ENCODE data around the gene INTS6L.

INTS6L gene

DNA sequence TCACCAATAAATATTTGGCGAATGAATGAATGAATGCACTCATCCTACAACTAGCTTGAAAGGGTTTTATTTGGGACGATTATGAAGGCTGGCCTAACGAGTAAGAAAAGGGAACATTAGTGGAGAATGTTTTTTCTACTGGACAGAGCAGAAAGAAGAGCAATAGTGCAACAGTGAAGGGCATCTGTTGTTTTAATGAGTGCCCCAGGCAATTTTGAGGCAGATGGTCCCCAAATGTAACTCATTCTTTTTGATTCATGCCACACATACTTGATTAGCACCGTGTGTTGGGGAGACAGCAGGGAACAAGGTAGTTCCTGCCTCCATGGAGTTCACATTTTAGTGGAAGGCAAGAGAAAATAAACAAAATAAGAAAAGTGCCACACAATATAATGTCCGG lies 22.7 kb upstream of the INTS6L start:
- H3K27ac ChIP-seq (ENCODE audit: low read length): no peak overlapping the region
- no peak overlapping the region for H3K9ac ChIP-seq (ENCODE audit: low read length in 2 of 2)
- no peaks in the 10 kb centered on the region for H3K4me1 ChIP-seq (ENCODE audit: control insufficient read depth, insufficient read depth, low read length)
- peaks cover 0 to 3% of the 10 kb centered on the region in 2 donors for H3K27me3 ChIP-seq (ENCODE audit: control insufficient read depth in 1 of 2, insufficient read depth in 2 of 2, low read length in 2 of 2)
- no peak overlapping the region for H3K4me3 ChIP-seq (ENCODE audit: low read length in 2 of 2)
- H3K9me3 ChIP-seq (ENCODE audit: control insufficient read depth in 2 of 2, low read length in 2 of 2): no peaks in the 10 kb centered on the region
- H3K36me3 ChIP-seq (ENCODE audit: control insufficient read depth in 2 of 2, insufficient read depth in 2 of 2, low read length in 2 of 2): no peaks in the 10 kb centered on the region

GRCh38 chrX:135498236-135498635 lies 22.2 kb upstream of the INTS6L start:
- no peak overlapping the region for H3K4me3 ChIP-seq (ENCODE audit: low read length in 2 of 2)
- no peak overlapping the region for H3K27ac ChIP-seq (ENCODE audit: low read length)
- no peak overlapping the region for H3K9ac ChIP-seq (ENCODE audit: low read length in 2 of 2)
- H3K9me3 ChIP-seq (ENCODE audit: control insufficient read depth in 2 of 2, low read length in 2 of 2): no peaks in the 10 kb centered on the region
- no peaks in the 10 kb centered on the region for H3K4me1 ChIP-seq (ENCODE audit: control insufficient read depth, insufficient read depth, low read length)
- H3K36me3 ChIP-seq (ENCODE audit: control insufficient read depth in 2 of 2, insufficient read depth in 2 of 2, low read length in 2 of 2): no peaks in the 10 kb centered on the region
- H3K27me3 ChIP-seq (ENCODE audit: control insufficient read depth in 1 of 2, insufficient read depth in 2 of 2, low read length in 2 of 2): peaks cover 0 to 3% of the 10 kb centered on the region in 2 donors

GRCh38 chrX:135505351-135505750 lies 15.1 kb upstream of the INTS6L start:
- H3K27me3 ChIP-seq (ENCODE audit: control insufficient read depth in 1 of 2, insufficient read depth in 2 of 2, low read length in 2 of 2): peaks cover 0 to 3% of the 10 kb centered on the region in 2 donors
- no peaks in the 10 kb centered on the region for H3K36me3 ChIP-seq (ENCODE audit: control insufficient read depth in 2 of 2, insufficient read depth in 2 of 2, low read length in 2 of 2)
- no peaks in the 10 kb centered on the region for H3K4me1 ChIP-seq (ENCODE audit: control insufficient read depth, insufficient read depth, low read length)
- H3K4me3 ChIP-seq (ENCODE audit: low read length in 2 of 2): no peak overlapping the region
- no peaks in the 10 kb centered on the region for H3K9me3 ChIP-seq (ENCODE audit: control insufficient read depth in 2 of 2, low read length in 2 of 2)
- H3K27ac ChIP-seq (ENCODE audit: low read length): no peak overlapping the region
- H3K9ac ChIP-seq (ENCODE audit: low read length in 2 of 2): no peak overlapping the region

GRCh38 chrX:135509885-135510284 lies 10.6 kb upstream of the INTS6L start:
- H3K4me1 ChIP-seq (ENCODE audit: control insufficient read depth, insufficient read depth, low read length): no peaks in the 10 kb centered on the region
- H3K27me3 ChIP-seq (ENCODE audit: control insufficient read depth in 1 of 2, insufficient read depth in 2 of 2, low read length in 2 of 2): no peaks in the 10 kb centered on the region
- no peaks in the 10 kb centered on the region for H3K36me3 ChIP-seq (ENCODE audit: control insufficient read depth in 2 of 2, insufficient read depth in 2 of 2, low read length in 2 of 2)
- H3K9ac ChIP-seq (ENCODE audit: low read length in 2 of 2): no peak overlapping the region
- no peak overlapping the region for H3K27ac ChIP-seq (ENCODE audit: low read length)
- H3K9me3 ChIP-seq (ENCODE audit: control insufficient read depth in 2 of 2, low read length in 2 of 2): no peaks in the 10 kb centered on the region
- no peak overlapping the region for H3K4me3 ChIP-seq (ENCODE audit: low read length in 2 of 2)

- no peak overlapping the region for H3K4me3 ChIP-seq (ENCODE audit: low read length in 2 of 2)
- no peaks in the 10 kb centered on the region for H3K9me3 ChIP-seq (ENCODE audit: control insufficient read depth in 2 of 2, low read length in 2 of 2)
- H3K9ac ChIP-seq (ENCODE audit: low read length in 2 of 2): no peak overlapping the region
- no peak overlapping the region for H3K27ac ChIP-seq (ENCODE audit: low read length)
- H3K36me3 ChIP-seq (ENCODE audit: control insufficient read depth in 2 of 2, insufficient read depth in 2 of 2, low read length in 2 of 2): no peaks in the 10 kb centered on the region
- no peaks in the 10 kb centered on the region for H3K27me3 ChIP-seq (ENCODE audit: control insufficient read depth in 1 of 2, insufficient read depth in 2 of 2, low read length in 2 of 2)
- H3K4me1 ChIP-seq (ENCODE audit: control insufficient read depth, insufficient read depth, low read length): no peaks in the 10 kb centered on the region
Observed at GRCh38 chrX:135512508-135513129, 7.8 kb upstream of the INTS6L start.

DNA sequence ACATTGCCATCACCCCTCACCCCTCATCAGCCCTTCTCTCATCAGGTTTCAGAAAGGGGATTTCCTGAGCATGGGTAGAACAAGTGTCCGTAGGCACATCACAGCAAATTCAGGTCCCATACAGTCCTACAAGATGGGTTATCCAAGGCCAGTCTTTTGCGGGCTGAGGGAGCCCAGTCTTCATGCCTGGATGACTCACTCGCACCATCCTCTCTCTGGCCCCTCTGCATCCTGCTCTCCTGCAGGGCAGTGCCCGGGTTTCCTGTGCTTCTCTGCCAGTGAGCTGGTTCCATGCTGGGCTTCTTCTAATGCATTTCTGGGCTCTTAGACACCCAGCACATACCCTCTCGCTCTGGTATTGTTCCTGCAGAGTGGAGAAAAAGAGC lies 7.3 kb upstream of the INTS6L start:
- no peaks in the 10 kb centered on the region for H3K9me3 ChIP-seq (ENCODE audit: control insufficient read depth in 2 of 2, low read length in 2 of 2)
- no peak overlapping the region for H3K27ac ChIP-seq (ENCODE audit: low read length)
- no peak overlapping the region for H3K9ac ChIP-seq (ENCODE audit: low read length in 2 of 2)
- no peaks in the 10 kb centered on the region for H3K27me3 ChIP-seq (ENCODE audit: control insufficient read depth in 1 of 2, insufficient read depth in 2 of 2, low read length in 2 of 2)
- no peaks in the 10 kb centered on the region for H3K4me1 ChIP-seq (ENCODE audit: control insufficient read depth, insufficient read depth, low read length)
- H3K36me3 ChIP-seq (ENCODE audit: control insufficient read depth in 2 of 2, insufficient read depth in 2 of 2, low read length in 2 of 2): no peaks in the 10 kb centered on the region
- no peak overlapping the region for H3K4me3 ChIP-seq (ENCODE audit: low read length in 2 of 2)

DNA sequence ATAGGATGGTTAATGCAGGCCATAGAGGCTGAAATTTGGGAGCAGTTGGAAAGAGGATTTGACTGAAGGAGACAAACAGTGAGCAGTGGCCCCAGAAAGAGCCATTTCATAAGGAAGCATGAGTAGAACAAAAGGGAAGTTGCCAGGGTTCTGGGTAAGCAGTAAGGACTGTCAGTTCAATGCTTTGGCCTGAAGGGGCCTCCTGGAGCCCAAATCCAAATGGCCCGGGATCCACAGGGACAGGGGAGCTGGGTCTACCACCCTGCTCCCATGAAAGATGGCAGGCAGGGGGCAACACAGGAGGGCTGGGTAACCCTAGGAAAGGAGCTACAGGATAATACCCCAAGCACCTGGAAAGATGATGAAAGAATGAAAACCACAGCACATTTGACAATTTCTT lies 4.1 kb upstream of the INTS6L start:
- Histone ChIP-seq H3K27me3 (ENCODE audit: control insufficient read depth in 1 of 2, insufficient read depth in 2 of 2, low read length in 2 of 2) (no peaks in the 10 kb centered on the region), H3K4me3 (ENCODE audit: low read length in 2 of 2) (no peak overlapping the region), H3K9me3 (ENCODE audit: control insufficient read depth in 2 of 2, low read length in 2 of 2) (no peaks in the 10 kb centered on the region), H3K4me1 (ENCODE audit: control insufficient read depth, insufficient read depth, low read length) (no peaks in the 10 kb centered on the region), H3K36me3 (ENCODE audit: control insufficient read depth in 2 of 2, insufficient read depth in 2 of 2, low read length in 2 of 2) (no peaks in the 10 kb centered on the region), H3K27ac (ENCODE audit: low read length) (no peak overlapping the region), H3K9ac (ENCODE audit: low read length in 2 of 2) (no peak overlapping the region)

DNA sequence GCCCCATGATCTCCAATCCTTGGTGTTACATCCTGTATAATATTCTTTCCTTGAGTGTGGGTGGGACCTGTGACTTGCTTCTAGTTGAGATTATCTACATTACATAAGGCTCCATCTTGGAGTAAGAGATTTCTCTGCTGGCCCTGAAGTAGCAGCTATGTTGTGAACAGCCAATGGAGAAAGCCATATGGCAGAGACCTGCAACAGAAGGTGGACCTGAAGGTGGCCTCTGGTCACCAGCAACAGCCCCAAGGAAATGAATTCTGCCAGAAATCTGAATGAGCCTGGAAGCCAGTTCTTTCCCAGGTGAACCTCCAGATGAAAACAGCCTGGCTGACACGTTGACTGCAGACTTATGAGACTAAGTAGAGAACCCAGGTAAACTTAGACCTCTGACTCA lies 2.3 kb upstream of the INTS6L start:
- no peaks in the 10 kb centered on the region for H3K27me3 ChIP-seq (ENCODE audit: control insufficient read depth in 1 of 2, insufficient read depth in 2 of 2, low read length in 2 of 2)
- no peaks in the 10 kb centered on the region for H3K9me3 ChIP-seq (ENCODE audit: control insufficient read depth in 2 of 2, low read length in 2 of 2)
- no peak overlapping the region for H3K27ac ChIP-seq (ENCODE audit: low read length)
- H3K36me3 ChIP-seq (ENCODE audit: control insufficient read depth in 2 of 2, insufficient read depth in 2 of 2, low read length in 2 of 2): no peaks in the 10 kb centered on the region
- no peak overlapping the region for H3K9ac ChIP-seq (ENCODE audit: low read length in 2 of 2)
- no peaks in the 10 kb centered on the region for H3K4me1 ChIP-seq (ENCODE audit: control insufficient read depth, insufficient read depth, low read length)
- H3K4me3 ChIP-seq (ENCODE audit: low read length in 2 of 2): no peak overlapping the region

DNA sequence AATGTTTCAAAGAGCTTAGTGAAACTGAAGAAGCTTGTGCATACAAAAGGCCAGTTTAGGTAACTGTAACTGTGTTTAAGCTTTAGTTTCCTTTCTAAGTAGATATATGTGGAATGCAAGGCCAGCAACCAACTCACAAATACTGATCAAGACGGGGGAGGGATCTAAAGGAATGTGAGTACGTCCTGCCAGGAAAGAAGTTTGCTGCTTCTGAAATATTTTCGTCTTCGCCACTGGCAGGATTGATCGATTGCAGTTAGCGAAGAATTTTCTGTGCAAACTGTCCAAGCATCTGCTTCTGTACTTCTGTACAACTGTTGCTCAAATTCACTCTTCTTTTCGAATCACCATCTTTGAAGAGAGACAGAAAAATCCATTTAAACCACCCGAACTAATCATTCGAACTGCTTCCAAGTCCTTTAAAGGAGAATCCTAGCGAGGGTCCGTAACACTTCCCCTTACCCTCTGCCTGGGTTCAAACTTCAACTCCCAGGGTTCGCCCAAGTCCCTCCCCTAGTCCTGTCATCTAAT lies 373 bp upstream of the INTS6L start:
- no peaks in the 10 kb centered on the region for H3K4me1 ChIP-seq (ENCODE audit: control insufficient read depth, insufficient read depth, low read length)
- H3K9ac ChIP-seq (ENCODE audit: low read length in 2 of 2): peak overlapping the region; percentile 62 to 66

GRCh38 chrX:135521405-135522131 lies 1.1 kb downstream of the INTS6L start:
- Histone ChIP-seq H3K27ac (ENCODE audit: low read length) (peak overlapping the region; percentile 82), H3K4me3 (ENCODE audit: low read length in 2 of 2) (peak overlapping the region; percentile 79 to 80), H3K27me3 (ENCODE audit: control insufficient read depth in 1 of 2, insufficient read depth in 2 of 2, low read length in 2 of 2) (no peaks in the 10 kb centered on the region), H3K9ac (ENCODE audit: low read length in 2 of 2) (peak overlapping the region; percentile 76), H3K4me1 (ENCODE audit: control insufficient read depth, insufficient read depth, low read length) (no peaks in the 10 kb centered on the region), H3K36me3 (ENCODE audit: control insufficient read depth in 2 of 2, insufficient read depth in 2 of 2, low read length in 2 of 2) (no peaks in the 10 kb centered on the region), H3K9me3 (ENCODE audit: control insufficient read depth in 2 of 2, low read length in 2 of 2) (no peaks in the 10 kb centered on the region)

More for the DNA sequence above, 373 bp upstream of the INTS6L start:
- peak overlapping the region; percentile 82 for H3K27ac ChIP-seq (ENCODE audit: low read length)
- peak overlapping the region; percentile 79 to 80 for H3K4me3 ChIP-seq (ENCODE audit: low read length in 2 of 2)
- H3K9me3 ChIP-seq (ENCODE audit: control insufficient read depth in 2 of 2, low read length in 2 of 2): no peaks in the 10 kb centered on the region
- H3K27me3 ChIP-seq (ENCODE audit: control insufficient read depth in 1 of 2, insufficient read depth in 2 of 2, low read length in 2 of 2): no peaks in the 10 kb centered on the region
- H3K36me3 ChIP-seq (ENCODE audit: control insufficient read depth in 2 of 2, insufficient read depth in 2 of 2, low read length in 2 of 2): no peaks in the 10 kb centered on the region

DNA sequence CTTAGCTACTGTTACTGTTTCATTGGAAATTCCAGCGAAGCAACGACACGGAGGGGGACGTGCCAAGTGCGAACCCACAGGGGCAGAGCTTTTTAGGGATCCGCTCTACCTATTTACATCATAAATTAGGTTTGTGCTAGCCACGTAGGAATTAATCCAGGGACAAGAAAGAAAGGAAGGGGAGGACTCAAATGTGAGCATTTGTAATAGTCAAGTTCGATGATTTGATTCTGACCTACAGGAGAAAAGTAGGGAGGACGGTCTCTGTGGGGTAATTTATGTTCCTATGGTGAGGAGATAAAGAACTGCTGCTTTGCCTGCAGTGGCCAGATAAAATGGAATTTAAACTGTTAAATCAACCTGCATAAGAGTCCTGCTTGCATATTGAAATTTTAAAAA lies 1.7 kb downstream of the INTS6L start:
- Histone ChIP-seq H3K9me3 (ENCODE audit: control insufficient read depth in 2 of 2, low read length in 2 of 2) (no peaks in the 10 kb centered on the region), H3K4me3 (ENCODE audit: low read length in 2 of 2) (peak overlapping the region; percentile 76), H3K27me3 (ENCODE audit: control insufficient read depth in 1 of 2, insufficient read depth in 2 of 2, low read length in 2 of 2) (no peaks in the 10 kb centered on the region), H3K4me1 (ENCODE audit: control insufficient read depth, insufficient read depth, low read length) (no peaks in the 10 kb centered on the region), H3K36me3 (ENCODE audit: control insufficient read depth in 2 of 2, insufficient read depth in 2 of 2, low read length in 2 of 2) (no peaks in the 10 kb centered on the region), H3K27ac (ENCODE audit: low read length) (peak overlapping the region; percentile 50), H3K9ac (ENCODE audit: low read length in 2 of 2) (peak overlapping the region; percentile 72 to 76)
